K562 (cell line): ENCODE results near the gene FBRS. TPM values are rescaled to one million over a fixed set of nuclear protein-coding genes. Genes with fewer than 3 reads are reported as not detected.

Experiments used
- BCLAF1 ChIP-seq, 2 experiments: fragments of 450-650 bp in 1 of 2; IDR thresholded peaks; 2 replicates each; pipeline ENCODE4 v1.6.1; 2011 to 2017; ENCODE audit warnings: low read depth in 2 of 2, antibody characterized with exemption in 1 of 2, borderline replicate concordance in 1 of 2, low read length in 1 of 2, mild to moderate bottlenecking in 1 of 2, mixed read lengths in 1 of 2; ENCODE audit not compliant: control insufficient read depth in 1 of 2
- CBX1 ChIP-seq: sonication (generic); IDR thresholded peaks from 2 replicates; pipeline ENCODE4 v1.6.1; 2016; ENCODE audit warnings: antibody characterized with exemption, low read depth, mild to moderate bottlenecking
- CHD1 ChIP-seq: fragments of 200-600 bp; sonication (generic); IDR thresholded peaks from one replicate; pipeline ENCODE4 v1.6.1; 2012; ENCODE audit warnings: mild to moderate bottlenecking, moderate library complexity, low read length, inconsistent platforms
- CXXC5 ChIP-seq: fragments of 250-450 bp; sonication (Bioruptor Pico); IDR thresholded peaks from 2 replicates; pipeline ENCODE4 v1.8.0; 2022; ENCODE audit warnings: inconsistent platforms, mild to moderate bottlenecking, moderate library complexity
- DPF2 ChIP-seq: fragments of 450-650 bp; IDR thresholded peaks from 2 replicates; pipeline ENCODE4 v1.6.1; 2016
- E2F3 ChIP-seq: fragments of 250-450 bp; sonication (Bioruptor Pico); IDR thresholded peaks from 2 replicates; pipeline ENCODE4 v1.4.0; 2020; ENCODE audit warnings: mild to moderate bottlenecking
- GABPB1 ChIP-seq: sonication (generic); formaldehyde crosslinking; IDR thresholded peaks from 2 replicates; pipeline ENCODE4 v1.8.0; 2022; ENCODE audit warnings: mild to moderate bottlenecking, missing genetic modification reagents
- HBP1 ChIP-seq: fragments of 450-650 bp; formaldehyde crosslinking; IDR thresholded peaks from 2 replicates; pipeline ENCODE4 v1.4.0; 2022; ENCODE audit warnings: missing genetic modification characterization
- HCFC1 ChIP-seq: IDR thresholded peaks from 2 replicates; pipeline ENCODE4 v1.6.1; 2012; ENCODE audit warnings: low read depth, low read length, improper control_type of control experiment
- HDAC8 ChIP-seq: fragments of 450-650 bp; IDR thresholded peaks from 2 replicates; pipeline ENCODE4 v1.6.1; 2016; ENCODE audit warnings: mild to moderate bottlenecking, missing genetic modification characterization, moderate library complexity, missing compliant biosample characterization
- MYC ChIP-seq, 2 experiments: fragments of 250-450 bp in 1 of 2; sonication (Bioruptor Pico) in 1 of 2; IDR thresholded peaks; 2 replicates each; pipeline versions ENCODE4 v1.5.1 to v1.6.1; 2012 to 2021; ENCODE audit warnings: low read depth in 2 of 2, borderline replicate concordance in 1 of 2, improper control_type of control experiment in 1 of 2, low read length in 1 of 2, mild to moderate bottlenecking in 1 of 2, moderate library complexity in 1 of 2
- NFIC ChIP-seq: fragments of 450-650 bp; IDR thresholded peaks from 2 replicates; pipeline ENCODE4 v1.6.1; 2017; ENCODE audit warnings: mild to moderate bottlenecking, inconsistent platforms
- PCBP1 ChIP-seq: fragments of 200-400 bp; formaldehyde crosslinking; IDR thresholded peaks from 2 replicates; pipeline ENCODE4 v1.6.1; 2018; ENCODE audit warnings: mild to moderate bottlenecking, low read depth, low read length; ENCODE audit not compliant: poor library complexity, severe bottlenecking
- POLR2G ChIP-seq: fragments of 200-400 bp; formaldehyde crosslinking; IDR thresholded peaks from 2 replicates; pipeline ENCODE4 v1.6.1; 2017; ENCODE audit warnings: low read depth, mild to moderate bottlenecking, antibody characterized with exemption, low read length, moderate library complexity
- RB1 ChIP-seq: fragments of 450-650 bp; IDR thresholded peaks from 2 replicates; pipeline ENCODE4 v1.6.1; 2017; ENCODE audit warnings: low read depth, mild to moderate bottlenecking
- SPI1 ChIP-seq: IDR thresholded peaks from 2 replicates; pipeline ENCODE4 v1.6.1; 2011; ENCODE audit warnings: low read depth, low read length, control low read depth, borderline replicate concordance
- SUPT5H ChIP-seq: fragments of 450-650 bp; IDR thresholded peaks from 2 replicates; pipeline ENCODE4 v1.6.1; 2016
- YY1 ChIP-seq, 3 experiments: IDR thresholded peaks; 2 replicates each; pipeline ENCODE4 v1.6.1; 2011; ENCODE audit warnings: low read length in 2 of 3, mild to moderate bottlenecking in 2 of 3, moderate library complexity in 2 of 3, borderline replicate concordance in 1 of 3, control low read depth in 1 of 3, low read depth in 1 of 3; ENCODE audit not compliant: insufficient read depth in 3 of 3, insufficient replicate concordance in 2 of 3, control insufficient read depth in 1 of 3, insufficient read length in 1 of 3; ENCODE audit errors: extremely low read depth in 1 of 3
- ZKSCAN1 ChIP-seq: fragments of 150-350 bp; IDR thresholded peaks from 2 replicates; pipeline ENCODE4 v1.6.1; 2016; ENCODE audit warnings: low read depth, low read length
- ZNF589 ChIP-seq: fragments of 200-800 bp; sonication (Bioruptor generic); IDR thresholded peaks from 2 replicates; pipeline ENCODE4 v1.6.1; 2016; ENCODE audit warnings: low read depth, missing genetic modification characterization, missing compliant biosample characterization
- ZNF764 ChIP-seq: fragments of 250-450 bp; sonication (Bioruptor Pico); IDR thresholded peaks from 2 replicates; pipeline ENCODE4 v1.4.0; 2020; ENCODE audit warnings: low read depth, mild to moderate bottlenecking, moderate library complexity
- ZNF830 ChIP-seq: fragments of 250-450 bp; sonication (Bioruptor Pico); IDR thresholded peaks from 2 replicates; pipeline ENCODE4 v1.5.0; 2021; ENCODE audit warnings: mild to moderate bottlenecking
- polyA plus RNA-seq, 8 experiments: library from polyadenylated mRNA; depleted of rRNA in 4 of 8; stranded (reverse) in 5 of 8; unstranded in 3 of 8; fragments of >200 nt; fragmentation: Nextera tagmentation in 2 of 8; fragmentation: Illumina TruSeq in 1 of 8; extraction: Ambion mirVana in 2 of 8; extraction: Trizol in 1 of 8; gene quantifications; 2 replicates each; pipeline versions ENCODE4 v1.2.1 to v1.2.3, GENCODE V29; 2011 to 2014; ENCODE audit warnings: inconsistent platforms in 1 of 8, missing spikeins in 1 of 8
- total RNA-seq, 7 experiments: library from RNA; depleted of rRNA in 6 of 7; stranded (reverse); fragments of >200 nt in 6 of 7; fragmentation: Illumina TruSeq in 2 of 7; extraction: Trizol in 2 of 7; gene quantifications; 2 replicates each; pipeline versions ENCODE4 v1.2.1 to v1.2.3, GENCODE V29; 2011 to 2021; ENCODE audit warnings: low replicate concordance in 1 of 7

Gene FBRS
- total and polyA plus RNA-seq, 9 of the 15 experiments (the other 6 are each of a cell fraction or from before 2014, with no cell fraction given): 0.32 to 59.5 (median 13.1) TPM

GRCh38 chr16:30651124-30652004 lies 6.9 kb upstream of the FBRS start (continued):
- TF ChIP-seq HBP1 (CRISPR knock-in tag) (0 out of 2 replicates have a peak, but pooled peaks have one; percentile 33), HDAC8 (peak; percentile 47; the same call in 1 of the 2 replicates), RB1 (peak; percentile 99), ZNF764 (CRISPR knock-in tag) (0 out of 2 replicates have a peak, but pooled peaks have one; percentile 43), PCBP1 (peak; percentile 72), CXXC5 (CRISPR knock-in tag) (peak; percentile 82), HCFC1 (peak; percentile 56), ZNF830 (peak; percentile 55; the same call in 1 of the 2 replicates), YY1 (IDR thresholded peaks at IDR 0.05; ENCODE audit: borderline replicate concordance in 1 of 3, control insufficient read depth in 1 of 3, extremely low read depth in 1 of 3, insufficient read depth in 3 of 3, insufficient read length in 1 of 3, insufficient replicate concordance in 2 of 3, low read depth in 1 of 3, low read length in 2 of 3) (peak in 2 of 3 experiments; percentile 74 to 82), DPF2 (0 out of 2 replicates have a peak, but pooled peaks have one; percentile 30), NFIC (peak; percentile 26; the same call in 1 of the 2 replicates), ZKSCAN1 (no peak), E2F3 (peak; percentile 93), MYC (IDR thresholded peaks at IDR 0.05; ENCODE audit: low read depth, low read length) (peak; percentile 67), MYC (CRISPR knock-in tag; IDR thresholded peaks at IDR 0.05; ENCODE audit: borderline replicate concordance, low read depth) (peak; percentile 58; the same call in 1 of the 2 replicates), BCLAF1 (IDR thresholded peaks at IDR 0.05; ENCODE audit: borderline replicate concordance in 1 of 2, control insufficient read depth in 1 of 2, low read depth in 2 of 2, low read length in 1 of 2) (0 out of 4 replicates have a peak, but pooled peaks of 1 of the 2 experiments have one; percentile 16), CHD1 (peak; percentile 43), ZNF589 (peak; percentile 1; the same call in 1 of the 2 replicates), SPI1 (no peak), POLR2G (peak; percentile 80), GABPB1 (CRISPR knock-in tag) (peak; percentile 40; the same call in 1 of the 2 replicates), SUPT5H (peak; percentile 62; the same call in 1 of the 2 replicates), CBX1 (peak; percentile 32; the same call in 1 of the 2 replicates)
